Ovary (tissue), 9 donors: ENCODE data around the gene HOXA6. TPM values are rescaled to one million over a fixed set of nuclear protein-coding genes. Genes with fewer than 3 reads are reported as not detected.
A peak's percentile ranks its signal among the peaks of the same experiment; 100 is the strongest.

ENCODE experiments used
- DNase-seq, 5 donors: peaks; one replicate each; pipeline ENCODE4 v3.0.0-alpha.2; 2019 to 2020
- H3K27ac ChIP-seq, 2 donors: fragments of 200-600 bp; one replicate each; pipeline versions ENCODE4 v1.5.1 to v1.8.0; 2019 to 2022
- H3K27me3 ChIP-seq: fragments of 200-600 bp; one replicate; pipeline ENCODE4 v1.8.0; 2022
- H3K36me3 ChIP-seq: fragments of 200-600 bp; sonication (generic); one replicate; pipeline ENCODE4 v1.5.1; 2019
- H3K4me1 ChIP-seq: one replicate; pipeline ENCODE4 v1.8.1; 2013; ENCODE audit warnings: mild to moderate bottlenecking, moderate library complexity; ENCODE audit not compliant: insufficient read depth
- H3K4me3 ChIP-seq: fragments of 200-600 bp; sonication (generic); one replicate; pipeline ENCODE4 v1.5.1; 2017
- H3K9me3 ChIP-seq, 2 donors: fragments of 200-600 bp in 1 of 2; sonication (generic) in 1 of 2; one replicate each; pipeline versions ENCODE4 v1.5.1 to v1.8.1; 2013 to 2019; ENCODE audit warnings: mild to moderate bottlenecking in 1 of 2, moderate library complexity in 1 of 2
- EP300 ChIP-seq: sonication (generic); formaldehyde crosslinking; IDR thresholded peaks from one replicate; pipeline ENCODE4 v1.6.1; 2017; ENCODE audit warnings: antibody characterized with exemption
- POLR2A ChIP-seq: fragments of 450-650 bp; IDR thresholded peaks from one replicate; pipeline ENCODE4 v1.6.1; 2017; ENCODE audit warnings: antibody characterized with exemption, mild to moderate bottlenecking, moderate library complexity
- WGBS, 3 donors: extraction: QIAGEN DNeasy Blood & Tissue Kit in 1 of 3; methylation state at CpG; one replicate each; pipeline versions ENCODE4 v1.1.5 to v1.1.7; 2013 to 2017; 5-methylcytosine and 5-hydroxymethylcytosine counted together
- intact Hi-C, 4 donors: fragments of 100-400 bp; cut with DNase I; formaldehyde crosslinking; loops; one replicate each; pipeline versions ENCODE4 v1.11.0 to v1.15.1; 2022 to 2023
- polyA plus RNA-seq, 2 donors: library from polyadenylated mRNA; stranded (reverse); fragments of 200-250 nt in 1 of 2; fragments of 350-450 nt in 1 of 2; fragmentation: Illumina TruSeq in 1 of 2; extraction: RNeasy Lipid Tissue Mini Kit (QIAGEN cat#74804) in 1 of 2; gene quantifications; one replicate each; pipeline ENCODE4 v1.2.3, GENCODE V29; 2013 to 2014
- total RNA-seq, 7 donors: library from RNA; depleted of rRNA in 2 of 7; stranded (reverse); fragments of >200 nt in 2 of 7; fragmentation: NEBNext Ultra II Directional in 3 of 7; extraction: Animal tissue kit (Norgen Biotek cat#: 25700) in 3 of 7; gene quantifications; one replicate each; pipeline versions ENCODE4 v1.1.0 to v1.2.4, GENCODE V29; 2016 to 2023
- TF ChIP-seq, protein P1 (sequence below), 3 donors: fragments of 450-650 bp in 2 of 3; fragments of 200-600 bp in 1 of 3; IDR thresholded peaks; one replicate each; pipeline versions ENCODE4 v1.5.1 to v1.8.0; 2016 to 2022; ENCODE audit warnings: antibody characterized with exemption in 3 of 3, mild to moderate bottlenecking in 1 of 3
- donor health status: DM: no; HTN: no; CAD: no; lungs with moderate emphysema.
- donor health status: DM: no; HTN: no; CAD: no.
- donor health status: Bipolar disorder and iron deficiency.
- donor health status: DM: yes; HTN: yes; CAD: no.
- donor health status: DM: no; HTN: no; CAD: no.
- donor health status: DM: yes; HTN: yes; CAD: no.

The HOXA6 gene
- total and polyA plus RNA-seq, 9 donors = 0.29 to 4.2 (median 0.39) TPM; not detected in 1

GRCh38 chr7:27121684-27122076 is 25.9 kb downstream of the HOXA6 start:
- H3K4me1 ChIP-seq = no peaks in the 10 kb centered on the region

GRCh38 chr7:27119412-27119911 is 28.1 kb downstream of the HOXA6 start:
- WGBS, 3 donors = 62 to 83% (median 76%) methylated on average over 1 of the region's 1 CpG
- TF ChIP-seq, protein P1, sequence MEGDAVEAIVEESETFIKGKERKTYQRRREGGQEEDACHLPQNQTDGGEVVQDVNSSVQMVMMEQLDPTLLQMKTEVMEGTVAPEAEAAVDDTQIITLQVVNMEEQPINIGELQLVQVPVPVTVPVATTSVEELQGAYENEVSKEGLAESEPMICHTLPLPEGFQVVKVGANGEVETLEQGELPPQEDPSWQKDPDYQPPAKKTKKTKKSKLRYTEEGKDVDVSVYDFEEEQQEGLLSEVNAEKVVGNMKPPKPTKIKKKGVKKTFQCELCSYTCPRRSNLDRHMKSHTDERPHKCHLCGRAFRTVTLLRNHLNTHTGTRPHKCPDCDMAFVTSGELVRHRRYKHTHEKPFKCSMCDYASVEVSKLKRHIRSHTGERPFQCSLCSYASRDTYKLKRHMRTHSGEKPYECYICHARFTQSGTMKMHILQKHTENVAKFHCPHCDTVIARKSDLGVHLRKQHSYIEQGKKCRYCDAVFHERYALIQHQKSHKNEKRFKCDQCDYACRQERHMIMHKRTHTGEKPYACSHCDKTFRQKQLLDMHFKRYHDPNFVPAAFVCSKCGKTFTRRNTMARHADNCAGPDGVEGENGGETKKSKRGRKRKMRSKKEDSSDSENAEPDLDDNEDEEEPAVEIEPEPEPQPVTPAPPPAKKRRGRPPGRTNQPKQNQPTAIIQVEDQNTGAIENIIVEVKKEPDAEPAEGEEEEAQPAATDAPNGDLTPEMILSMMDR (IDR thresholded peaks at IDR 0.05) = no peak
- TF ChIP-seq POLR2A = no peak
- TF ChIP-seq EP300 = no peak
- intact Hi-C loops = no loop called here
- H3K27ac ChIP-seq = no peak overlapping the region
- no peak overlapping the region for H3K4me3 ChIP-seq
- DNase-seq = no peak
- no peaks in the 10 kb centered on the region for H3K4me1 ChIP-seq
- no peaks in the 10 kb centered on the region for H3K27me3 ChIP-seq
- no peaks in the 10 kb centered on the region for H3K36me3 ChIP-seq
- H3K9me3 ChIP-seq = no peaks in the 10 kb centered on the region

More at GRCh38 chr7:27121684-27122076, 25.9 kb downstream of the HOXA6 start:
- WGBS, 3 donors = 75 to 81% (median 75%) methylated on average over 7 of the region's 7 CpGs
- Histone ChIP-seq H3K4me3 (no peak overlapping the region), H3K36me3 (no peaks in the 10 kb centered on the region), H3K9me3 (no peaks in the 10 kb centered on the region), H3K27ac (no peak overlapping the region), H3K27me3 (no peaks in the 10 kb centered on the region)
- TF ChIP-seq POLR2A = no peak
- TF ChIP-seq, protein P1 (IDR thresholded peaks at IDR 0.05) = no peak
- TF ChIP-seq EP300 = no peak
- intact Hi-C loops = no loop called here
- DNase-seq = no peak

DNA sequence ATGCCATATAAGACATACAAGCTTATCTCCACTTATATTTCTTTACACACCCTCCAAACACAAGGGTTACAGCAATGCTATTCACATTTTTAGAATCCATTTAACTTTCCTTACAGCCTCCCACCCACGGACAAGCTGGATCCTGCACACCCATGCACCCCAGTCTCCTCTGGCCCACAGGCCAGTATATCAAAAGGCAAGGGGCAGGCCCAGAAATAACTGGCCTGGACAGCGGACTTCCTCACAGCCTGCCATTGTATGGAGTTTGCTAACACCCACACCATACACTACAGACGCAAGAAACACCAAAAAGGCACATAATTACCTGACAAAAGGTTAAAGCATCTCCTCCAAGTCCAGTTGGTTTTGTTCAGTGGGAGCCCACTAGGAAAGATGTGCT is 29.0 kb downstream of the HOXA6 start:
- no peak for DNase-seq
- no peak overlapping the region for H3K4me3 ChIP-seq
- intact Hi-C loops = no loop called here
- H3K36me3 ChIP-seq = no peaks in the 10 kb centered on the region
- WGBS, 3 donors = 46 to 61% (median 59%) methylated on average over 3 of the region's 3 CpGs
- H3K27me3 ChIP-seq = no peaks in the 10 kb centered on the region
- no peaks in the 10 kb centered on the region for H3K4me1 ChIP-seq
- H3K27ac ChIP-seq = no peak overlapping the region
- no peak for TF ChIP-seq POLR2A
- TF ChIP-seq, protein P1 (IDR thresholded peaks at IDR 0.05) = no peak
- TF ChIP-seq EP300 = no peak
- H3K9me3 ChIP-seq = no peaks in the 10 kb centered on the region

DNA sequence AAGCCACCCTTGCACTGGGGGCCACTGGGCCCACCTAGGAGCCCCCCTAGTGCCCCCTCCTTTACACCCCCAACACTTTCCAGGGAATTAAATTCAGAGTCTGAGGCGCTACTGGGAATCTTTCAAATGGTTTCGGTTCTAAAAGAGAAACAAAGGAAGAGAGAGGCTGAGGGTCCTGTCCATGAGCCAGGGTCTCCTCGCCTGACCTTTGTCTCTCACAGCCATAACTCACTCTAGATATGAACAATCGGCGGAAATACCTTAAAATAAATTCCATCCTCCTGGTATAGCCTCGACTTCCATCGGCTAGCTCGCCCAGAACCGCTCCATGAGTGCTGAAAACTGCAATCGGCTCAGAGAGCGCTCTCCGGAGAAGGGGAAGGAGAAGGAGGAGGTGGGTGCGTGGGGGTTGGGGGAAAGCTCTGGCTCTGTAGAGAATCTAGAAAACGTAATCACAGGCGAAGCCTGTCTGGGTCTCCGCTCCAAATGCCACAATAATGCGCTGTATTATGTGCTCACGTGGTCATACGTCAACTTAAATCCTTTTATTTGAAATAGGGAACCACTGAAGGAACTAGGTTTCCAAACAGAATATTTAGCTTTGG is 29.6 kb downstream of the HOXA6 start:
- Histone ChIP-seq H3K27me3 (no peaks in the 10 kb centered on the region), H3K27ac (peak overlapping the region in 1 of 2 donors; percentile 42), H3K4me1 (no peaks in the 10 kb centered on the region), H3K4me3 (no peak overlapping the region), H3K36me3 (no peaks in the 10 kb centered on the region), H3K9me3 (no peaks in the 10 kb centered on the region)
- peak in 1 of 5 donors; percentile 63 for DNase-seq
- WGBS, 3 donors = 25 to 38% (median 31%) methylated on average over 19 of the region's 19 CpGs
- TF ChIP-seq, protein P1 (IDR thresholded peaks at IDR 0.05) = no peak
- TF ChIP-seq POLR2A (no peak), EP300 (no peak)
- intact Hi-C loops = no loop called here
